ENCODE measurements around the gene AR.

AR gene

DNA sequence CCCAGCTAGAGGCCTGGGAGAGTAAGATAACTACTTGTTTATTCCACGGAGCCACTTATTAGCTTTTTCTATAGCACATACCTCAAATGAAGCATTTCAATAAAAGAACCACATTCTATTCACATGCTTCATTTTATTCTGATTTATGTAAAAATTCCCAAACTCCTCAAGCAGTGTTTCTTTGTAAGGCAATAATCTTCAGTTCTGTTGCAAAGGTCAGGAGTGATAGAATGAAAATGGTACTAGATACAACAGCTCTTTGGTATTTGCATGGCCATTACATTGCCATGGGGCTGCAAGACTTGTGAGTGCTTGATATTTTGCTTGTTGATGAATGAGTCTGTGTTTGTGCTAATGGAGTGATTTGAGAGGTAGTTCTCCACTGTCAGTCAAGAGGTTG, 39.4 kb downstream of the AR start:
- TF ChIP-seq, protein P1, sequence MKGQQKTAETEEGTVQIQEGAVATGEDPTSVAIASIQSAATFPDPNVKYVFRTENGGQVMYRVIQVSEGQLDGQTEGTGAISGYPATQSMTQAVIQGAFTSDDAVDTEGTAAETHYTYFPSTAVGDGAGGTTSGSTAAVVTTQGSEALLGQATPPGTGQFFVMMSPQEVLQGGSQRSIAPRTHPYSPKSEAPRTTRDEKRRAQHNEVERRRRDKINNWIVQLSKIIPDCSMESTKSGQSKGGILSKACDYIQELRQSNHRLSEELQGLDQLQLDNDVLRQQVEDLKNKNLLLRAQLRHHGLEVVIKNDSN (IDR thresholded peaks at IDR 0.05): no peak
- TF ChIP-seq, protein P2, sequence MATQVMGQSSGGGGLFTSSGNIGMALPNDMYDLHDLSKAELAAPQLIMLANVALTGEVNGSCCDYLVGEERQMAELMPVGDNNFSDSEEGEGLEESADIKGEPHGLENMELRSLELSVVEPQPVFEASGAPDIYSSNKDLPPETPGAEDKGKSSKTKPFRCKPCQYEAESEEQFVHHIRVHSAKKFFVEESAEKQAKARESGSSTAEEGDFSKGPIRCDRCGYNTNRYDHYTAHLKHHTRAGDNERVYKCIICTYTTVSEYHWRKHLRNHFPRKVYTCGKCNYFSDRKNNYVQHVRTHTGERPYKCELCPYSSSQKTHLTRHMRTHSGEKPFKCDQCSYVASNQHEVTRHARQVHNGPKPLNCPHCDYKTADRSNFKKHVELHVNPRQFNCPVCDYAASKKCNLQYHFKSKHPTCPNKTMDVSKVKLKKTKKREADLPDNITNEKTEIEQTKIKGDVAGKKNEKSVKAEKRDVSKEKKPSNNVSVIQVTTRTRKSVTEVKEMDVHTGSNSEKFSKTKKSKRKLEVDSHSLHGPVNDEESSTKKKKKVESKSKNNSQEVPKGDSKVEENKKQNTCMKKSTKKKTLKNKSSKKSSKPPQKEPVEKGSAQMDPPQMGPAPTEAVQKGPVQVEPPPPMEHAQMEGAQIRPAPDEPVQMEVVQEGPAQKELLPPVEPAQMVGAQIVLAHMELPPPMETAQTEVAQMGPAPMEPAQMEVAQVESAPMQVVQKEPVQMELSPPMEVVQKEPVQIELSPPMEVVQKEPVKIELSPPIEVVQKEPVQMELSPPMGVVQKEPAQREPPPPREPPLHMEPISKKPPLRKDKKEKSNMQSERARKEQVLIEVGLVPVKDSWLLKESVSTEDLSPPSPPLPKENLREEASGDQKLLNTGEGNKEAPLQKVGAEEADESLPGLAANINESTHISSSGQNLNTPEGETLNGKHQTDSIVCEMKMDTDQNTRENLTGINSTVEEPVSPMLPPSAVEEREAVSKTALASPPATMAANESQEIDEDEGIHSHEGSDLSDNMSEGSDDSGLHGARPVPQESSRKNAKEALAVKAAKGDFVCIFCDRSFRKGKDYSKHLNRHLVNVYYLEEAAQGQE (IDR thresholded peaks at IDR 0.05; ENCODE audit: low read depth): no peak
- no peak for TF ChIP-seq EP300 (IDR thresholded peaks at IDR 0.05; ENCODE audit: borderline replicate concordance)
- TF ChIP-seq RAD21 (IDR thresholded peaks at IDR 0.05; ENCODE audit: low read depth): no peak

DNA sequence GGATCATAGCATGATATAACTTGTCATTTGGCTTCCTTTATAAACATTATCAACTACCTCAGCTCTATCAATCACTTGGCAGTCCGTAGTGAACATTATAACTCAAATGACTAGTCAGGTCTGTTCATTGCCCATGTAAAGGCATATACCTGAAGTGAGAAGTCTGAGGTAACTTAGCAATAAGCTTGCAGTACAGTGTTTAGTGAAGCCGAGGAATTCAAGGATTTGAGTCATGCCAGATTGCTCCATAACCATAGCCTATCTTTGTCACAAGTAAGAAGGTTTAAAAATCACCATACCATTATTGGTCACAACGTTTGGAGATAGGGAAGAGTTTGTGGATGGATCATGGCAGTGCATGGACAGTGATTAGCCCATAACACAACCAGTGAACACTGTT, 41.6 kb downstream of the AR start:
- TF ChIP-seq YY1 (IDR thresholded peaks at IDR 0.05; ENCODE audit: low read depth) (no peak), CREB1 (IDR thresholded peaks at IDR 0.05; ENCODE audit: low read depth) (no peak), ZBTB7A (IDR thresholded peaks at IDR 0.05; ENCODE audit: low read depth) (no peak), NFIC (IDR thresholded peaks at IDR 0.05) (no peak), RAD21 (IDR thresholded peaks at IDR 0.05; ENCODE audit: low read depth) (no peak), TCF12 (IDR thresholded peaks at IDR 0.05; ENCODE audit: low read depth) (no peak), EP300 (IDR thresholded peaks at IDR 0.05; ENCODE audit: borderline replicate concordance) (no peak), FOXM1 (IDR thresholded peaks at IDR 0.05; ENCODE audit: borderline replicate concordance, low read depth) (no peak), EGR1 (IDR thresholded peaks at IDR 0.05) (no peak), TEAD4 (IDR thresholded peaks at IDR 0.05) (no peak), CEBPB (IDR thresholded peaks at IDR 0.05) (no peak), TAF1 (IDR thresholded peaks at IDR 0.05; ENCODE audit: low read depth) (no peak)
- TF ChIP-seq, protein P3, sequence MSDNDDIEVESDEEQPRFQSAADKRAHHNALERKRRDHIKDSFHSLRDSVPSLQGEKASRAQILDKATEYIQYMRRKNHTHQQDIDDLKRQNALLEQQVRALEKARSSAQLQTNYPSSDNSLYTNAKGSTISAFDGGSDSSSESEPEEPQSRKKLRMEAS (IDR thresholded peaks at IDR 0.05): no peak
- TF ChIP-seq, protein P1 (IDR thresholded peaks at IDR 0.05): no peak
- TF ChIP-seq, protein P2 (IDR thresholded peaks at IDR 0.05; ENCODE audit: low read depth): no peak

DNA sequence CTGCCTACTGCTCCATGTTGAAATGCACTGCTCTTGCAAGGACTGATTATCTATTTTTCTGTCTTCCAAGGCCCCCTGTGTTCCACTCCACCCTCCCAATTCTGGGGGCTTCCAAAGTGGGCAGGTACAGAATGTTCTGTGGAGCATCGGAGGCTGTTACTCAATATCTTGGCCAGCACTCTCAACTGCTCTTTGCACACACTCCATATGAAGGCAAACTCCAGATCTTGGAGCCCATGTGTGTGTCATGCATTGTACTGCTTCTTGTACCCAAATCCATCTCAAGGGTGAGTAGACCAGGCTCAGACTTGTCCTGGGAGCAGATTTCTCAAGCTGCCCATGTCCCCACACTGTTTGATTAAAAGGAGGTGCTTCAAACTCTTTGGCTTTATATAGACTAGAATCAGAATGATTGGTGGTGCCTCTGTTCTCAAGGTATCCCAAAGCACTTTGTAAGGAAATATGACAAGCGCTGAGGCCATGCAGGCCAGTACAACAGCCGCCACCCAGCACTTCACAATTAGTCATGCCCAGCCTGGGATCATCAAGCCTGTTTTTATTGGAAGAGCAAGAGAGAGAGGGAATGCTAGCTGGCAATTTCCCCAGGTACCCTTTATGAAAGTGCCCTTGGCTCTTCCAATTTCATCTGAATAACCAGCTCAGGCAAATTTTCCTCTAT, 44.3 kb downstream of the AR start:
- no peak for TF ChIP-seq FOXM1 (IDR thresholded peaks at IDR 0.05; ENCODE audit: borderline replicate concordance, low read depth)
- no peak for TF ChIP-seq CREB1 (IDR thresholded peaks at IDR 0.05; ENCODE audit: low read depth)
- TF ChIP-seq, protein P3 (IDR thresholded peaks at IDR 0.05): no peak
- no peak for TF ChIP-seq RAD21 (IDR thresholded peaks at IDR 0.05; ENCODE audit: low read depth)
- TF ChIP-seq EP300 (IDR thresholded peaks at IDR 0.05; ENCODE audit: borderline replicate concordance): no peak
- no peak for TF ChIP-seq NFIC (IDR thresholded peaks at IDR 0.05)
- TF ChIP-seq TCF12 (IDR thresholded peaks at IDR 0.05; ENCODE audit: low read depth): no peak
- no peak for TF ChIP-seq ZBTB7A (IDR thresholded peaks at IDR 0.05; ENCODE audit: low read depth)
- no peak for TF ChIP-seq TAF1 (IDR thresholded peaks at IDR 0.05; ENCODE audit: low read depth)
- TF ChIP-seq TEAD4 (IDR thresholded peaks at IDR 0.05): no peak
- TF ChIP-seq, protein P2 (IDR thresholded peaks at IDR 0.05; ENCODE audit: low read depth): no peak
- TF ChIP-seq, protein P1 (IDR thresholded peaks at IDR 0.05): no peak
- TF ChIP-seq EGR1 (IDR thresholded peaks at IDR 0.05): no peak
- TF ChIP-seq CEBPB (IDR thresholded peaks at IDR 0.05): no peak
- no peak for TF ChIP-seq YY1 (IDR thresholded peaks at IDR 0.05; ENCODE audit: low read depth)
